Activated CD8-positive, alpha-beta T cell treated with anti-CD3 and anti-CD28 coated beads for 36 hours (primary cell): Measurements from ENCODE around the gene SPAG8. TPM values are rescaled to one million over a fixed set of nuclear protein-coding genes. Genes with fewer than 3 reads are reported as not detected.

Experiments used
- ATAC-seq: fragments of 200-7000 bp; cut with Tn5 transposase; one replicate; pipeline ENCODE4 v1.10.0; 2021; ENCODE audit warnings: mild to moderate bottlenecking, moderate library complexity
- CTCF ChIA-PET: fragments of 350-600 bp; sonication (Branson Sonifier 250); formaldehyde crosslinking; loops from one replicate; lab custom pipeline; 2021; ENCODE audit warnings: antibody characterized with exemption; lab: Charles Lee
- POLR2A ChIA-PET: fragments of 350-600 bp; sonication (Branson Sonifier 250); formaldehyde crosslinking; loops from one replicate; lab custom pipeline; 2021; ENCODE audit warnings: antibody characterized with exemption; lab: Charles Lee
- DNase-seq: peaks from one replicate; pipeline ENCODE4 v3.0.0-alpha.2; 2020
- H3K27ac Mint-ChIP-seq: one replicate; pipeline ENCODE4 v1.8.0; 2021; ENCODE audit warnings: mild to moderate bottlenecking, mixed read lengths
- H3K27me3 Mint-ChIP-seq: one replicate; pipeline ENCODE4 v1.8.0; 2021; ENCODE audit warnings: mixed read lengths
- H3K36me3 Mint-ChIP-seq: one replicate; pipeline ENCODE4 v1.8.0; 2021; ENCODE audit warnings: low read depth, mixed read lengths
- H3K4me1 Mint-ChIP-seq: one replicate; pipeline ENCODE4 v1.8.0; 2021; ENCODE audit warnings: low read depth, mixed read lengths
- H3K4me3 Mint-ChIP-seq: one replicate; pipeline ENCODE4 v1.8.0; 2021; ENCODE audit warnings: mild to moderate bottlenecking, moderate library complexity, mixed read lengths
- H3K9me3 Mint-ChIP-seq: one replicate; pipeline ENCODE4 v1.8.0; 2021; ENCODE audit warnings: mixed read lengths
- intact Hi-C: fragments of 100-400 bp; cut with micrococcal nuclease; formaldehyde crosslinking; loops from one replicate; pipeline ENCODE4 v1.10.0; 2022
- total RNA-seq, 2 experiments: library from RNA; stranded (reverse); gene quantifications; one replicate each; pipeline ENCODE4 v1.2.3, GENCODE V29; 2021
- TF ChIP-seq, protein P1 (sequence below): fragments of 200-600 bp; IDR thresholded peaks from one replicate; pipeline ENCODE4 v1.8.0; 2022; ENCODE audit warnings: antibody characterized with exemption, mild to moderate bottlenecking

The SPAG8 gene
- total RNA-seq, 2 experiments from 2014 or later: 0.63 to 1.1 TPM

DNA sequence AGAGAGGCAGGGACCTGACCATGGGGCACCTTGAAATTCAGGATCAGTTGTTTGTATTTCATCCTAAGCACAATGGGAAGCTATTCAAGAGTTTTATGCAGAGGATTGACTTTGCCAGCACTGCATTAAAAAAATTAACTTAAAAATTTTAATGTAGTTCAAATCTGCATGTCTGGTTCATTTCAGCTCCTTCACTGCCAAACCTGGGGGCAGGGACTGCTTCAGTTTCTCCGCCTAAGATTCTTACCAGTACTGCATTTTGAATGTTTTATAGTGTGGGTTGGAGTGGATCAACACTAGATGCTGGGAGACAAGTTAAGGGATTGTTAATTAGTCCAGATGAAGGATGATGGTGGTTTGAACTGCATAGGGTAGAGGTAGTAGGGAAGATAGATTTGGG, 42.3 kb downstream of the SPAG8 start:
- TF ChIP-seq, protein P1, sequence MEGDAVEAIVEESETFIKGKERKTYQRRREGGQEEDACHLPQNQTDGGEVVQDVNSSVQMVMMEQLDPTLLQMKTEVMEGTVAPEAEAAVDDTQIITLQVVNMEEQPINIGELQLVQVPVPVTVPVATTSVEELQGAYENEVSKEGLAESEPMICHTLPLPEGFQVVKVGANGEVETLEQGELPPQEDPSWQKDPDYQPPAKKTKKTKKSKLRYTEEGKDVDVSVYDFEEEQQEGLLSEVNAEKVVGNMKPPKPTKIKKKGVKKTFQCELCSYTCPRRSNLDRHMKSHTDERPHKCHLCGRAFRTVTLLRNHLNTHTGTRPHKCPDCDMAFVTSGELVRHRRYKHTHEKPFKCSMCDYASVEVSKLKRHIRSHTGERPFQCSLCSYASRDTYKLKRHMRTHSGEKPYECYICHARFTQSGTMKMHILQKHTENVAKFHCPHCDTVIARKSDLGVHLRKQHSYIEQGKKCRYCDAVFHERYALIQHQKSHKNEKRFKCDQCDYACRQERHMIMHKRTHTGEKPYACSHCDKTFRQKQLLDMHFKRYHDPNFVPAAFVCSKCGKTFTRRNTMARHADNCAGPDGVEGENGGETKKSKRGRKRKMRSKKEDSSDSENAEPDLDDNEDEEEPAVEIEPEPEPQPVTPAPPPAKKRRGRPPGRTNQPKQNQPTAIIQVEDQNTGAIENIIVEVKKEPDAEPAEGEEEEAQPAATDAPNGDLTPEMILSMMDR: no peak
- DNase-seq (no peak), ATAC-seq (no peak)
- ChIA-PET POLR2A (interaction anchor here (0.6 to 0.7 kb wide), 2 partner anchors 13 to 324 kb away, joined by 3 read pairs; no protein-coding TSS in a partner anchor), CTCF (interaction anchor here (0.8 to 4.5 kb wide), 2 partner anchors 19 to 134 kb away, joined by 3 to 30 read pairs; no protein-coding TSS in a partner anchor)
- H3K9me3 Mint-ChIP-seq: no peaks in the 10 kb centered on the region
- no peak overlapping the region for H3K4me3 Mint-ChIP-seq
- H3K4me1 Mint-ChIP-seq: peaks cover 5% of the 10 kb centered on the region
- H3K36me3 Mint-ChIP-seq: no peaks in the 10 kb centered on the region
- H3K27ac Mint-ChIP-seq: no peak overlapping the region
- intact Hi-C loops: no loop called here
- no peaks in the 10 kb centered on the region for H3K27me3 Mint-ChIP-seq

DNA sequence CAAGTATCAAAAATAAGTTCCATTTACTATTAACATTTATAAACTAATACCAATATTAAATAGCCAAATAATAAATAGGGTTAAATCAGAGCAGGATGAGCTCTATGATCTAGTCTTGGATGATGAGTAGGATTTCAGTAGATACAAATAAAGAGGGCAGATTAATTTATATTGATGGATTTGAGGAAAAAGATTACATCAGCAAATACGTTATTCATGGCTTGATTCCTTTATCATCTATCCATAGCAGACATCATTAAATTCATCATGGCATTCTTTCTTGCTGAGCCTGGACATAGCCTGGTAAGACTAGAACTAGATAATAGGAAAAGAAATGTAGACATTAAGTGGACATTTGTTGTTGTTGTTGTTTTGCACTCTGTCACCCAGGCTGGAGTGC, 44.6 kb downstream of the SPAG8 start:
- no peaks in the 10 kb centered on the region for H3K9me3 Mint-ChIP-seq
- no peak overlapping the region for H3K4me3 Mint-ChIP-seq
- POLR2A ChIA-PET: interaction anchor here (1.0 kb wide), 1 partner anchor 157 kb away, joined by 4 read pairs; no protein-coding TSS in a partner anchor
- DNase-seq (no peak), ATAC-seq (no peak)
- intact Hi-C loops: no loop called here
- no peaks in the 10 kb centered on the region for H3K27me3 Mint-ChIP-seq
- CTCF ChIA-PET: interaction anchor here (0.9 to 1.0 kb wide), 2 partner anchors 71 to 136 kb away, joined by 3 read pairs; no protein-coding TSS in a partner anchor
- H3K27ac Mint-ChIP-seq: no peak overlapping the region
- TF ChIP-seq, protein P1: no peak
- H3K4me1 Mint-ChIP-seq: peaks cover 8% of the 10 kb centered on the region
- no peaks in the 10 kb centered on the region for H3K36me3 Mint-ChIP-seq

DNA sequence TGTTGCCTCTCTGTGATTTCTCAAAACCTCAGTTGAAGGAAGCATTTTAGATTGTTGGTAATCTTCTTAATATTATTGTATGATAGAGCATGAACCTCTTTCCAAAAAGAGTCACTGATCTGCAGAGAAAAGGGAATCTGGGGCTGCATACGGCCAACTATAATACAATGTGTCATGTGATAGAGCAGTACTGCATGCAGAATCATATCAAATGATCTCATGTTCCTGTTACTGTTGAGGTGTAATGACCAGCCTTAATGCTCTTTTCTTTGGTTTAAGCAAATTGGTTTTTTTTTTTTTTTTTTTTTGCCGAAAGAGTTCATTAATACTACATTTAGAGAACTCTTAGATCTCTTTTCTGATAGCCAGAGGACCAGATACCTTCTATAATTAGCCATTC, 45.1 kb downstream of the SPAG8 start:
- Mint-ChIP-seq H3K4me3 (no peak overlapping the region), H3K4me1 (peaks cover 11% of the 10 kb centered on the region), H3K36me3 (no peaks in the 10 kb centered on the region), H3K9me3 (no peaks in the 10 kb centered on the region), H3K27me3 (no peaks in the 10 kb centered on the region), H3K27ac (no peak overlapping the region)
- ChIA-PET CTCF (interaction anchor here (1.0 kb wide), 1 partner anchor 137 kb away, joined by 3 read pairs; no protein-coding TSS in a partner anchor), POLR2A (interaction anchor here (0.7 to 1.0 kb wide), 2 partner anchors 157 to 1123 kb away, joined by 3 to 4 read pairs; no protein-coding TSS in a partner anchor)
- ATAC-seq (no peak), DNase-seq (no peak)
- intact Hi-C loops: no loop called here
- TF ChIP-seq, protein P1: no peak

DNA sequence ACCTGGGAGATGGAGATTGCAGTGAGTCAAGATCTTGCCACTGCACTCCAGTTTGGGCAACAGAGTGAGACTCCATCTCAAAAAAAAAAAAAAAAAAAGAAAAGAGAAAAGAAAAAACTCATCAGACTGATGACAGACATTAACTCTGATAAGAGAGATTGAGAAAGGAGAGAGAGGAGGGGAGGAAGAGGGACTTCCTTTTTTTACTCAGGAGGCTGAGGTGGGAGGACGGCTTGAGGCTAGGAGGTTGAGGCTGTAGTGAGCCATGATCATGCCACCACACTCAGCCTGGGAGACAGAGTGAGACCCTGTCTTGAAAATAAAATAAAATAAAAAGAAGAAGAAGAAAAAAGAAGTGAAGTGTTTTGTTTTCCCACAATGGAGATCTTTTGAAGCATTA, 48.3 kb downstream of the SPAG8 start:
- POLR2A ChIA-PET: interaction anchor here (0.8 kb wide), 1 partner anchor 37 kb away, joined by 3 read pairs; no protein-coding TSS in a partner anchor
- H3K9me3 Mint-ChIP-seq: no peaks in the 10 kb centered on the region
- CTCF ChIA-PET: interaction anchor here (0.7 to 0.8 kb wide), 2 partner anchors 26 to 28 kb away, joined by 3 read pairs; no protein-coding TSS in a partner anchor
- no peak for ATAC-seq
- peaks cover 30% of the 10 kb centered on the region for H3K4me1 Mint-ChIP-seq
- no peak for DNase-seq
- H3K36me3 Mint-ChIP-seq: peaks cover 13% of the 10 kb centered on the region
- intact Hi-C loops: no loop called here
- TF ChIP-seq, protein P1: no peak
- H3K4me3 Mint-ChIP-seq: no peak overlapping the region
- no peak overlapping the region for H3K27ac Mint-ChIP-seq
- no peaks in the 10 kb centered on the region for H3K27me3 Mint-ChIP-seq

DNA sequence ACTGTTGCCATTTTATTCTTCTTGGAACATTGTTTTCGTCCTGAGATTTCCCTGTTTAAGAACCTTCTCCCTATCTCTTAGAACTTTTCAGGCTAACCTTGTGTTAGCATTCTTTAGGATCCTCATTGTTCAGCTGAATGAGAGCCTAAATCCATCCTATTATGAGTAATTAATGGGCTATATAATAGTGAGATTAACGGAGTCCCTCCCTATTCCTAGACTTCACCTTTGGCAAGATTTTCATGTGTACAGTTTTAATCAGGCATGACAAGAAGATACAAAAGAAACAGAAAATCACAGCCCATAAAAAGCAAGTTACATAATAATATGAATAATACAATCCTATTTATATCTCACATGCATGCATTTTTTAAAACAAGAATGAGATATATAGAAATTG, 48.9 kb downstream of the SPAG8 start:
- Mint-ChIP-seq H3K4me3 (no peak overlapping the region), H3K4me1 (peaks cover 37% of the 10 kb centered on the region), H3K27ac (no peak overlapping the region), H3K36me3 (peaks cover 13% of the 10 kb centered on the region), H3K9me3 (no peaks in the 10 kb centered on the region), H3K27me3 (no peaks in the 10 kb centered on the region)
- DNase-seq (no peak), ATAC-seq (no peak)
- POLR2A ChIA-PET: interaction anchor here (0.7 kb wide), 1 partner anchor 374 kb away, joined by 3 read pairs; no protein-coding TSS in a partner anchor
- intact Hi-C loops: no loop called here
- TF ChIP-seq, protein P1: no peak
- CTCF ChIA-PET: interaction anchor here (0.9 kb wide), 1 partner anchor 9 kb away, joined by 4 read pairs; no protein-coding TSS in a partner anchor
